ENCODE results near the gene CPEB1.
A peak's percentile ranks its signal among the peaks of the same experiment; 100 is the strongest.

Gene CPEB1

GRCh38 chr15:82663186-82663600 lies 16.0 kb upstream of the CPEB1 start:
- in situ Hi-C loops (cut with MboI; ENCODE audit: low sequenced_read_pairs, unreplicated experiment), result no loop called here
- TF ChIP-seq, protein P1, sequence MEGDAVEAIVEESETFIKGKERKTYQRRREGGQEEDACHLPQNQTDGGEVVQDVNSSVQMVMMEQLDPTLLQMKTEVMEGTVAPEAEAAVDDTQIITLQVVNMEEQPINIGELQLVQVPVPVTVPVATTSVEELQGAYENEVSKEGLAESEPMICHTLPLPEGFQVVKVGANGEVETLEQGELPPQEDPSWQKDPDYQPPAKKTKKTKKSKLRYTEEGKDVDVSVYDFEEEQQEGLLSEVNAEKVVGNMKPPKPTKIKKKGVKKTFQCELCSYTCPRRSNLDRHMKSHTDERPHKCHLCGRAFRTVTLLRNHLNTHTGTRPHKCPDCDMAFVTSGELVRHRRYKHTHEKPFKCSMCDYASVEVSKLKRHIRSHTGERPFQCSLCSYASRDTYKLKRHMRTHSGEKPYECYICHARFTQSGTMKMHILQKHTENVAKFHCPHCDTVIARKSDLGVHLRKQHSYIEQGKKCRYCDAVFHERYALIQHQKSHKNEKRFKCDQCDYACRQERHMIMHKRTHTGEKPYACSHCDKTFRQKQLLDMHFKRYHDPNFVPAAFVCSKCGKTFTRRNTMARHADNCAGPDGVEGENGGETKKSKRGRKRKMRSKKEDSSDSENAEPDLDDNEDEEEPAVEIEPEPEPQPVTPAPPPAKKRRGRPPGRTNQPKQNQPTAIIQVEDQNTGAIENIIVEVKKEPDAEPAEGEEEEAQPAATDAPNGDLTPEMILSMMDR (IDR thresholded peaks at IDR 0.05; ENCODE audit: borderline replicate concordance, control extremely low read depth, extremely low read depth, insufficient read depth, missing control alignments), result no peak

DNA sequence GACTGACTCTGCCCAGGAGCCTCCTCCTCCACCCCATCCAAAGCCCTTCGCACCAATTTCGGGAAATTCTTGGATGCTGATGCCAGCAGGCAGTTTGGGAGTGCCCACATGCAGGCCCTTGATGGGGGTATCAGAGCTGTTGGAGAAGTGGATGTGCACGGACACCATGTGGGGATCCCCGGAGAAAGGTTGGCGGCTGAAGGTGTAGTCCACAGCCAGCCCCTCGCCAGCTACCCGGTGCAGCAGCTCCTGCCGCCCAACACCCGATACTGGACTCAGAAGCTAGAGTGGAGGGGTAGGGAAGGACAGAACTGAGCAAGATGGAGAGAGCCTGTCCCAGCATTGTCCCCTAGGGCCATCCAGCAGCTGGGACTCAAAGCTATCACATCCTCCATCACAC lies 15.5 kb upstream of the CPEB1 start:
- TF ChIP-seq, protein P1 (IDR thresholded peaks at IDR 0.05; ENCODE audit: borderline replicate concordance, control extremely low read depth, extremely low read depth, insufficient read depth, missing control alignments), result no peak
- in situ Hi-C loops (cut with MboI; ENCODE audit: low sequenced_read_pairs, unreplicated experiment), result no loop called here

More at GRCh38 chr15:82663186-82663600, 16.0 kb upstream of the CPEB1 start:
- DNase-seq (ENCODE audit: low spot score), result peak; percentile 78

GRCh38 chr15:82660378-82660777 lies 13.2 kb upstream of the CPEB1 start:
- in situ Hi-C loops (cut with MboI; ENCODE audit: low sequenced_read_pairs, unreplicated experiment), result no loop called here
- TF ChIP-seq, protein P1 (IDR thresholded peaks at IDR 0.05; ENCODE audit: borderline replicate concordance, control extremely low read depth, extremely low read depth, insufficient read depth, missing control alignments), result no peak

More for the DNA sequence above, 15.5 kb upstream of the CPEB1 start:
- no peak for DNase-seq (ENCODE audit: low spot score)

DNA sequence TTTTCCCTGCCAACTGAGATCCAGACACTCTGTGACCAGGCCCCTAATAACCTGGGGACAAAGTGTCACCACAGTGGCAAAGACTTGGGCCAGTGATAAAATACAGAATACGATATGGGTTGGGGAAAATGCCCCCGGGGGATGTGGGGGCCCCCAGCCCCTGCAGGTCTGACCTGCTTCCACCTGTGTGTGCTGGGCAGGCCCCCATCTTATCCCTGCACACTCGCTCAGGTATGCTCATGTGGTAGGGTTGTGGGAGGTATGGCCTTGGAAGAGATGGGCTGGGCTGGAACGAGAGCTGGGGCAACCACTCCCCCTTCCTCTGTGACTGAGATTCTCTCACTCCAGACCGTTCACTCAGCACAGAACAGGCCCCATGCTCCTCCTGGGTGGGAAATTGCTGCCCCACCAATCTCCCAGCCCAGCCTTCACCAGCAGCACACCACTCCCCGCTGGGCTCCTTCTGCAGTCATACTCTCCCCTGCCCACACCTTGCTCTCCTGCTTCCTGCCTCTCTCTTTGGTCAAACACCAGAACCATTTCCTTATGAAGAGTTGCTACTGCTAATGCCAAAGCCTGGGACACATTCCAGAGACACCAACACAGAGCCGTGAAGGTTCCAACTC lies 9.6 kb upstream of the CPEB1 start:
- DNase-seq (ENCODE audit: low spot score), result no peak
- in situ Hi-C loops (cut with MboI; ENCODE audit: low sequenced_read_pairs, unreplicated experiment), result no loop called here
- TF ChIP-seq, protein P1 (IDR thresholded peaks at IDR 0.05; ENCODE audit: borderline replicate concordance, control extremely low read depth, extremely low read depth, insufficient read depth, missing control alignments), result no peak

More at GRCh38 chr15:82660378-82660777, 13.2 kb upstream of the CPEB1 start:
- no peak for DNase-seq (ENCODE audit: low spot score)

DNA sequence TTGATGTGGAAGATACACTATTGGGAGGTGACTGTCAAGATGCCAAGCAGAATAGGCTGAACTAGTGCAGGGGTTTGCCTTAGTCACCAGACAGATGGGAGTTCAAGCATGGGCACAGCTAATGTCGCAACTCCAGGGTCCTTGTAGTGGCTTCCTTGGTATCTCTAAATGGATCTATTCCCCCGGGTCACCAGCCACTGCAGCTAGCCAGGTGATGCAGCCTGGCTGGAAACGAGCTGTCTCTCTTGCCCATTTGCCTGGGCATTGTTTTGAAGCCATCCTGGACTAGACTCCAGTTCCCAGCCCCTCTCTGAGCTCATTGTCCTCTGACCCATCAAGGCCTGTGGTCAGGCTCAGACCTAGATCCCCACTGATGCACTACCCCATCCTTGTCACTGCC lies 8.4 kb upstream of the CPEB1 start:
- DNase-seq (ENCODE audit: low spot score), result no peak
- TF ChIP-seq, protein P1 (IDR thresholded peaks at IDR 0.05; ENCODE audit: borderline replicate concordance, control extremely low read depth, extremely low read depth, insufficient read depth, missing control alignments), result no peak
- in situ Hi-C loops (cut with MboI; ENCODE audit: low sequenced_read_pairs, unreplicated experiment), result no loop called here

DNA sequence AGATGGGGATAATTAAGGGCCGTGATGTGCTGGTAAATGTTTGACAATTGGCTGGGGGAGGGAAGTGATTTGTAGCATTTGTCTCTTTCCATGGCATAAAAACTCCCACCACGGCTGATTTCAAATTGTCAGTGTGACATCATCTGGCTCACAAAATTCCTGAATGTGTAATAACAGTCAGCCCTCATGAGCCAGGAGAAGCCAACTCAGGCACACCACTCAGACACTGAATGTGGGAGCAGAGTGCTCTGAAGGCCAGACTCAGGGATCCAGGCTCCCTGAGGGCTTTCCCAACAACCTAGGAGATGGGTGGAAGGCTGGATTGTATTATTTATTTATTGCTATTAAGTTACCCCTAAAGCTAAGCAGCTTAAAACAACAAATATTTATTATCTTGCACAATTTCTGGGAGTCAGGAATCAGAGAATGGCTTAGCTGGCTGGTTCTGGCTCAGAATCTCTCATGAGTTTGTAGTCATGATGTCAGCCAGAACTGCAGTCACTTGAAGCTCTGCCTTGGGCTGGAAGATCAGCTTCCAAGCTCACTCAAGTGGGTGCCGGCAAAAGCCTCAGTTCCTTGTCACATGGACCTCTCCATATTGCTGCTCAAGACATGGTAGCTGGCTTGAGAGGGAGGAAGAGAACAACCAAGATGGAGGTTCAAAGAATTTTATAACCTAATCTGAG lies 6.5 kb upstream of the CPEB1 start:
- no peak for DNase-seq (ENCODE audit: low spot score)
- in situ Hi-C loops (cut with MboI; ENCODE audit: low sequenced_read_pairs, unreplicated experiment), result no loop called here
- TF ChIP-seq, protein P1 (IDR thresholded peaks at IDR 0.05; ENCODE audit: borderline replicate concordance, control extremely low read depth, extremely low read depth, insufficient read depth, missing control alignments), result no peak
